Mucosa of descending colon (tissue), 3 donors: ENCODE data around the gene ARHGAP36. TPM values are rescaled to one million over a fixed set of nuclear protein-coding genes. Genes with fewer than 3 reads are reported as not detected.

Source experiments
- ATAC-seq: fragments of 200-7000 bp; cut with Tn5 transposase; one replicate; pipeline ENCODE4 v1.9.1; 2020; ENCODE audit warnings: mild to moderate bottlenecking, moderate library complexity
- DNase-seq, 3 donors: peaks; one replicate each; pipeline ENCODE4 v3.0.0-alpha.2; 2020
- H3K36me3 ChIP-seq: fragments of 200-600 bp; one replicate; pipeline ENCODE4 v1.8.0; 2021; ENCODE audit warnings: low read depth, mild to moderate bottlenecking
- H3K4me1 ChIP-seq: fragments of 200-600 bp; one replicate; pipeline ENCODE4 v1.8.0; 2021; ENCODE audit warnings: low read depth, mild to moderate bottlenecking
- H3K4me3 ChIP-seq: fragments of 200-600 bp; one replicate; pipeline ENCODE4 v1.8.0; 2021; ENCODE audit warnings: mild to moderate bottlenecking
- H3K9me3 ChIP-seq: fragments of 200-600 bp; one replicate; pipeline ENCODE4 v1.8.0; 2021; ENCODE audit warnings: mild to moderate bottlenecking
- CTCF ChIP-seq: fragments of 200-600 bp; IDR thresholded peaks from one replicate; pipeline ENCODE4 v1.8.0; 2022; ENCODE audit warnings: antibody characterized with exemption, mild to moderate bottlenecking
- intact Hi-C, 2 donors: fragments of 100-400 bp; cut with DNase I in 1 of 2; cut with micrococcal nuclease in 1 of 2; formaldehyde crosslinking; loops; one replicate each; pipeline versions ENCODE4 v1.11.0 to v1.11.1; 2022; cut with DNase I, micrococcal nuclease
- total RNA-seq, 3 donors: library from RNA; stranded (reverse); fragmentation: NEBNext Ultra II Directional in 2 of 3; extraction: Animal tissue kit (Norgen Biotek cat#: 25700) in 2 of 3; gene quantifications; one replicate each; pipeline versions ENCODE4 v1.2.1 to v1.2.4, GENCODE V29; 2021 to 2023
- donor health status: DM: no; HTN: no; CAD: no; lungs with moderate emphysema.
- donor health status: DM: no; HTN: no; CAD: no.
- donor health status: DM: no; HTN: yes; CAD: no.

The ARHGAP36 gene
- total RNA-seq, 3 donors from 2014 or later = 0.19 to 0.96 TPM; not detected in 1

- H3K4me3 ChIP-seq = no peak overlapping the region
- ATAC-seq = no peak
- H3K36me3 ChIP-seq = no peaks in the 10 kb centered on the region
- DNase-seq = no peak
- no peaks in the 10 kb centered on the region for H3K9me3 ChIP-seq
- H3K4me1 ChIP-seq = no peaks in the 10 kb centered on the region
- intact Hi-C loops = no loop called here
- TF ChIP-seq CTCF = no peak
These were observed 17.4 kb upstream of the ARHGAP36 start for GRCh38 chrX:131040781-131041180.

- TF ChIP-seq CTCF = no peak
These were observed 16.5 kb upstream of the ARHGAP36 start for GRCh38 chrX:131041667-131042066.

GRCh38 chrX:131045726-131046125 is 12.4 kb upstream of the ARHGAP36 start:
- intact Hi-C loops = no loop called here
- Histone ChIP-seq H3K36me3 (no peaks in the 10 kb centered on the region), H3K4me1 (no peaks in the 10 kb centered on the region), H3K9me3 (no peaks in the 10 kb centered on the region), H3K4me3 (no peak overlapping the region)
- ATAC-seq (no peak), DNase-seq (no peak)
- TF ChIP-seq CTCF = no peak

More at GRCh38 chrX:131041667-131042066, 16.5 kb upstream of the ARHGAP36 start:
- no peak for DNase-seq
- Histone ChIP-seq H3K4me1 (no peaks in the 10 kb centered on the region), H3K36me3 (no peaks in the 10 kb centered on the region), H3K4me3 (no peak overlapping the region), H3K9me3 (no peaks in the 10 kb centered on the region)
- intact Hi-C loops = no loop called here
- ATAC-seq = no peak

- DNase-seq (no peak), ATAC-seq (no peak)
- no peaks in the 10 kb centered on the region for H3K36me3 ChIP-seq
- intact Hi-C loops = no loop called here
- H3K4me1 ChIP-seq = no peaks in the 10 kb centered on the region
- TF ChIP-seq CTCF = no peak
- H3K9me3 ChIP-seq = no peaks in the 10 kb centered on the region
- H3K4me3 ChIP-seq = no peak overlapping the region
These were observed 11.6 kb upstream of the ARHGAP36 start for GRCh38 chrX:131046596-131046995.

GRCh38 chrX:131047180-131047579 is 11.0 kb upstream of the ARHGAP36 start:
- no peaks in the 10 kb centered on the region for H3K9me3 ChIP-seq
- no peak for DNase-seq

More at GRCh38 chrX:131047180-131047579, 11.0 kb upstream of the ARHGAP36 start:
- intact Hi-C loops = no loop called here
- H3K36me3 ChIP-seq = no peaks in the 10 kb centered on the region
- no peak for TF ChIP-seq CTCF
- no peak overlapping the region for H3K4me3 ChIP-seq
- no peak for ATAC-seq
- H3K4me1 ChIP-seq = no peaks in the 10 kb centered on the region
